Bronchus fibroblast of lung (primary cell): ENCODE measurements around the gene LRRN3. TPM values are rescaled to one million over a fixed set of nuclear protein-coding genes. Genes with fewer than 3 reads are reported as not detected.

Experiments
- total RNA-seq: library from RNA; depleted of rRNA; stranded (reverse); fragments of >200 nt; gene quantifications from 2 replicates; pipeline ENCODE4 v1.2.3, GENCODE V29; 2015

Gene LRRN3
- total RNA-seq, result 0.59 and 0.84 TPM in 2 replicates

GRCh38 chr7:111090846-111091245 lies at the start of gene LRRN3:
LRRN3 (plus strand) TSS chr7:111091127; CDS start chr7:111122773, 31,646 bp downstream.

